Measurements from ENCODE around the gene DXO. TPM values are rescaled to one million over a fixed set of nuclear protein-coding genes. Genes with fewer than 3 reads are reported as not detected.
"Not testable (repeated sequence)": the region's sequence is repeated elsewhere in the genome, so short reads cannot be mapped to it uniquely, and the experiment has no call there.

Gene DXO
- polyA plus RNA-seq (20.0 and 29.2 TPM in 2 replicates), polyA minus RNA-seq (13.8 and 18.3 TPM in 2 replicates)

DNA sequence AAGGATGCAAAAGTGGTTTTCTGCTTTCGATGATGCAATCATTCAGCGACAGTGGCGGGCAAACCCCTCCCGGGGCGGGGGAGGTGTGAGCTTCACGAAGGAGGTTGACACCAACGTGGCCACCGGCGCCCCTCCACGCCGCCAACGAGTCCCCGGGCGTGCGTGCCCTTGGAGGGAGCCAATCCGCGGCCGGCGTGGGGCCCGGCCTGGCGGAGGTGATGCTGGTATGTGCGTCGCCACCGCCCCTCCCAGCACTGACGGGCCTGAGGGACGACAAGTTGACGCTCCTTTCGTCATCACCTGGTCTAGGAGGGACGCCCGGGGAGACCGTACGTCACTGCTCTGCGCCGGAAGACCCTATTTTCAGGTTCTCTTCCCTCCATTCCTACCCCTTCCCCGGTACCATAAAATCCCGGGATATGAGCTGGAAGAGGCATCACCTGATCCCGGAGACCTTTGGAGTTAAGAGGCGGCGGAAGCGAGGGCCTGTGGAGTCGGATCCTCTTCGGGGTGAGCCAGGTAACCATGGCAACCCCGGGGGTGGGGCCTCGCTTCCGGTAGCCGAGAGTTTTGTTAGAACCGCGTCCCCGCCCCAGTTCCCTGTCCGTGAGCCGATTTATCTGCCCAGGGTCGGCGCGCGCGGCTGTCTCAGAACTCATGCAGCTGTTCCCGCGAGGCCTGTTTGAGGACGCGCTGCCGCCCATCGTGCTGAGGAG, at the start of gene DXO:
TSS of gene DXO (minus strand) at position 146 of the 716 bp plus-strand sequence. CDS start 463 bp downstream, outside the sequence.
- H3F3A ChIP-seq (ENCODE audit: insufficient read depth, low read length, poor library complexity, severe bottlenecking) = no peaks in the 10 kb centered on the region
- TF ChIP-seq SMC3 (conservative IDR thresholded peaks at IDR 0.05; ENCODE audit: poor library complexity) (peak; percentile 36), POLR2AphosphoS5 (IDR thresholded peaks at IDR 0.05) (peak; percentile 66), MXI1 (conservative IDR thresholded peaks at IDR 0.05; ENCODE audit: poor library complexity, severe bottlenecking) (peak; percentile 95), EZH2 (IDR thresholded peaks at IDR 0.05; ENCODE audit: borderline replicate concordance, insufficient read depth, low read length, poor library complexity, severe bottlenecking) (no peak), EP300 (conservative IDR thresholded peaks at IDR 0.05; ENCODE audit: poor library complexity, severe bottlenecking) (peak; percentile 89), TAF1 (IDR thresholded peaks at IDR 0.05; ENCODE audit: low read depth) (no peak), RAD21 (conservative IDR thresholded peaks at IDR 0.05) (peak; percentile 39), CTCF (IDR thresholded peaks at IDR 0.05; ENCODE audit: poor library complexity, severe bottlenecking) (no peak)
- TF ChIP-seq, protein P1, sequence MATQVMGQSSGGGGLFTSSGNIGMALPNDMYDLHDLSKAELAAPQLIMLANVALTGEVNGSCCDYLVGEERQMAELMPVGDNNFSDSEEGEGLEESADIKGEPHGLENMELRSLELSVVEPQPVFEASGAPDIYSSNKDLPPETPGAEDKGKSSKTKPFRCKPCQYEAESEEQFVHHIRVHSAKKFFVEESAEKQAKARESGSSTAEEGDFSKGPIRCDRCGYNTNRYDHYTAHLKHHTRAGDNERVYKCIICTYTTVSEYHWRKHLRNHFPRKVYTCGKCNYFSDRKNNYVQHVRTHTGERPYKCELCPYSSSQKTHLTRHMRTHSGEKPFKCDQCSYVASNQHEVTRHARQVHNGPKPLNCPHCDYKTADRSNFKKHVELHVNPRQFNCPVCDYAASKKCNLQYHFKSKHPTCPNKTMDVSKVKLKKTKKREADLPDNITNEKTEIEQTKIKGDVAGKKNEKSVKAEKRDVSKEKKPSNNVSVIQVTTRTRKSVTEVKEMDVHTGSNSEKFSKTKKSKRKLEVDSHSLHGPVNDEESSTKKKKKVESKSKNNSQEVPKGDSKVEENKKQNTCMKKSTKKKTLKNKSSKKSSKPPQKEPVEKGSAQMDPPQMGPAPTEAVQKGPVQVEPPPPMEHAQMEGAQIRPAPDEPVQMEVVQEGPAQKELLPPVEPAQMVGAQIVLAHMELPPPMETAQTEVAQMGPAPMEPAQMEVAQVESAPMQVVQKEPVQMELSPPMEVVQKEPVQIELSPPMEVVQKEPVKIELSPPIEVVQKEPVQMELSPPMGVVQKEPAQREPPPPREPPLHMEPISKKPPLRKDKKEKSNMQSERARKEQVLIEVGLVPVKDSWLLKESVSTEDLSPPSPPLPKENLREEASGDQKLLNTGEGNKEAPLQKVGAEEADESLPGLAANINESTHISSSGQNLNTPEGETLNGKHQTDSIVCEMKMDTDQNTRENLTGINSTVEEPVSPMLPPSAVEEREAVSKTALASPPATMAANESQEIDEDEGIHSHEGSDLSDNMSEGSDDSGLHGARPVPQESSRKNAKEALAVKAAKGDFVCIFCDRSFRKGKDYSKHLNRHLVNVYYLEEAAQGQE (IDR thresholded peaks at IDR 0.05; ENCODE audit: borderline replicate concordance) = peak; percentile 63
- H3K4me3 ChIP-seq (ENCODE audit: low read length) = peak within 1 kb of the TSS; percentile 95
- H3K9me2 ChIP-seq (ENCODE audit: insufficient read depth, low read length) = no peaks in the 10 kb centered on the region
- no peaks in the 10 kb centered on the region for H4K20me1 ChIP-seq (ENCODE audit: insufficient read depth)
- H3K79me2 ChIP-seq (replicated peaks; ENCODE audit: insufficient read depth, low read length) = peaks cover 22% of the 10 kb centered on the region
- no peaks in the 10 kb centered on the region for H3K9me3 ChIP-seq (ENCODE audit: low read length)
- H3K27me3 ChIP-seq (ENCODE audit: insufficient read depth, low read depth, low read length) = no peaks in the 10 kb centered on the region
- peak within 1 kb of the TSS; percentile 81 for H2AFZ ChIP-seq (ENCODE audit: low read depth, low read length)
- peak within 1 kb of the TSS; percentile 98 for H3K27ac ChIP-seq (ENCODE audit: low read length)
- H3K36me3 ChIP-seq (ENCODE audit: insufficient read depth, low read length) = no peaks in the 10 kb centered on the region
- H3K4me2 ChIP-seq (ENCODE audit: low read length) = peak within 1 kb of the TSS; percentile 85
- H3K9ac ChIP-seq (ENCODE audit: low read length) = peak within 1 kb of the TSS; percentile 93

- H2AFZ ChIP-seq (ENCODE audit: low read depth, low read length); H3K27ac ChIP-seq (ENCODE audit: low read length); H3K79me2 ChIP-seq (replicated peaks; ENCODE audit: insufficient read depth, low read length); H3K4me2 ChIP-seq (ENCODE audit: low read length); H3K9me3 ChIP-seq (ENCODE audit: low read length); H3K9ac ChIP-seq (ENCODE audit: low read length); H3K4me3 ChIP-seq (ENCODE audit: low read length); H3K9me2 ChIP-seq (ENCODE audit: insufficient read depth, low read length); H3K36me3 ChIP-seq (ENCODE audit: insufficient read depth, low read length); H3K27me3 ChIP-seq (ENCODE audit: insufficient read depth, low read depth, low read length); H3F3A ChIP-seq (ENCODE audit: insufficient read depth, low read length, poor library complexity, severe bottlenecking); H4K20me1 ChIP-seq (ENCODE audit: insufficient read depth): not testable (repeated sequence)
Observed at GRCh38 chr6:32014547-32014946, 42.6 kb upstream of the DXO start, which contains the start of gene C4B. TSS of gene C4B (plus strand) at chr6:32014795. CDS start at chr6:32014846, 51 bp downstream.

GRCh38 chr6:32013738-32014137, 41.8 kb upstream of the DXO start:
- not testable (repeated sequence) for H4K20me1 ChIP-seq (ENCODE audit: insufficient read depth); H3K9ac ChIP-seq (ENCODE audit: low read length); H3K4me2 ChIP-seq (ENCODE audit: low read length); H3K27me3 ChIP-seq (ENCODE audit: insufficient read depth, low read depth, low read length); H3K27ac ChIP-seq (ENCODE audit: low read length); H3K79me2 ChIP-seq (replicated peaks; ENCODE audit: insufficient read depth, low read length); H3K36me3 ChIP-seq (ENCODE audit: insufficient read depth, low read length); H3K9me3 ChIP-seq (ENCODE audit: low read length); H3F3A ChIP-seq (ENCODE audit: insufficient read depth, low read length, poor library complexity, severe bottlenecking); H3K4me3 ChIP-seq (ENCODE audit: low read length); H3K9me2 ChIP-seq (ENCODE audit: insufficient read depth, low read length); H2AFZ ChIP-seq (ENCODE audit: low read depth, low read length)

GRCh38 chr6:32012941-32013617, 41.1 kb upstream of the DXO start:
- not testable (repeated sequence) for H3F3A ChIP-seq (ENCODE audit: insufficient read depth, low read length, poor library complexity, severe bottlenecking); H3K4me3 ChIP-seq (ENCODE audit: low read length); H3K27ac ChIP-seq (ENCODE audit: low read length); H3K9me3 ChIP-seq (ENCODE audit: low read length); H3K27me3 ChIP-seq (ENCODE audit: insufficient read depth, low read depth, low read length); H3K4me2 ChIP-seq (ENCODE audit: low read length); H3K36me3 ChIP-seq (ENCODE audit: insufficient read depth, low read length); H4K20me1 ChIP-seq (ENCODE audit: insufficient read depth); H3K9me2 ChIP-seq (ENCODE audit: insufficient read depth, low read length); H2AFZ ChIP-seq (ENCODE audit: low read depth, low read length); H3K79me2 ChIP-seq (replicated peaks; ENCODE audit: insufficient read depth, low read length); H3K9ac ChIP-seq (ENCODE audit: low read length)

Measured in neural cell (in vitro differentiated cells).